ENCODE measurements around the gene TRAK1.

Gene TRAK1

DNA sequence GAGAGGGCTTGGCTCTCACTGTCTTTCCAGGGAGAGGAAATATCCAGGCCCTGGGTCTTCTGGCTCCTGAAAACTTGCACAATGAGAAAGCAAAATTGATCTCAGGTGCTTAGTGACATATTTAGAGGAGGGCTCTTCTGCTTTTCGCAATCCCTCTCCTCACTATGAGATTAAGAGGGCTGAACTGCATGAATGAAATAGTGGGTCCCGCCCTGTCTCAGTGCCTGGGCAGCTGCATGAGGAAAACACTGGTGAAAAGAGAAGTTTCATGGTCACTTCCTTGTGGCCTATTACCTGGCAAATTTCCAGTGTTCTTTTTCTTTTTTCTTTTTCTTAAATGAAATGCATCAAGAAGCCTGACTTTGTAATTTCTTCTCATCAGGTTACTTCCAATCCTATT is 73.5 kb downstream of the TRAK1 start:
- Histone ChIP-seq H3K4me2 (ENCODE audit: low read depth, low read length, poor library complexity, severe bottlenecking) (no peak overlapping the region), H3K27me3 (ENCODE audit: insufficient read depth, low read length, poor library complexity, severe bottlenecking) (no peaks in the 10 kb centered on the region), H4K20me1 (ENCODE audit: insufficient read depth, low read length, poor library complexity, severe bottlenecking) (peaks cover 10% of the 10 kb centered on the region), H3K9ac (ENCODE audit: low read depth, low read length, poor library complexity, severe bottlenecking) (no peak overlapping the region), H2AFZ (ENCODE audit: low read length) (no peak overlapping the region), H3K36me3 (ENCODE audit: insufficient read depth, low read length) (no peaks in the 10 kb centered on the region), H3K79me2 (ENCODE audit: insufficient read depth, low read length) (peaks cover 34% of the 10 kb centered on the region), H3K9me3 (ENCODE audit: insufficient read depth, low read depth, low read length) (no peaks in the 10 kb centered on the region), H3K9me2 (replicated peaks; ENCODE audit: low read depth, low read length) (no peaks in the 10 kb centered on the region), H3K4me3 (ENCODE audit: low read length, poor library complexity, severe bottlenecking) (no peak overlapping the region), H3F3A (ENCODE audit: low read depth) (no peaks in the 10 kb centered on the region), H3K4me1 (ENCODE audit: insufficient read depth, low read length, poor library complexity, severe bottlenecking) (peaks cover 13% of the 10 kb centered on the region)
- TF ChIP-seq, protein P1, sequence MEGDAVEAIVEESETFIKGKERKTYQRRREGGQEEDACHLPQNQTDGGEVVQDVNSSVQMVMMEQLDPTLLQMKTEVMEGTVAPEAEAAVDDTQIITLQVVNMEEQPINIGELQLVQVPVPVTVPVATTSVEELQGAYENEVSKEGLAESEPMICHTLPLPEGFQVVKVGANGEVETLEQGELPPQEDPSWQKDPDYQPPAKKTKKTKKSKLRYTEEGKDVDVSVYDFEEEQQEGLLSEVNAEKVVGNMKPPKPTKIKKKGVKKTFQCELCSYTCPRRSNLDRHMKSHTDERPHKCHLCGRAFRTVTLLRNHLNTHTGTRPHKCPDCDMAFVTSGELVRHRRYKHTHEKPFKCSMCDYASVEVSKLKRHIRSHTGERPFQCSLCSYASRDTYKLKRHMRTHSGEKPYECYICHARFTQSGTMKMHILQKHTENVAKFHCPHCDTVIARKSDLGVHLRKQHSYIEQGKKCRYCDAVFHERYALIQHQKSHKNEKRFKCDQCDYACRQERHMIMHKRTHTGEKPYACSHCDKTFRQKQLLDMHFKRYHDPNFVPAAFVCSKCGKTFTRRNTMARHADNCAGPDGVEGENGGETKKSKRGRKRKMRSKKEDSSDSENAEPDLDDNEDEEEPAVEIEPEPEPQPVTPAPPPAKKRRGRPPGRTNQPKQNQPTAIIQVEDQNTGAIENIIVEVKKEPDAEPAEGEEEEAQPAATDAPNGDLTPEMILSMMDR (conservative IDR thresholded peaks at IDR 0.05; ENCODE audit: low read length), result no peak
- no peak for TF ChIP-seq EZH2phosphoT487 (IDR thresholded peaks at IDR 0.05; ENCODE audit: borderline replicate concordance)

DNA sequence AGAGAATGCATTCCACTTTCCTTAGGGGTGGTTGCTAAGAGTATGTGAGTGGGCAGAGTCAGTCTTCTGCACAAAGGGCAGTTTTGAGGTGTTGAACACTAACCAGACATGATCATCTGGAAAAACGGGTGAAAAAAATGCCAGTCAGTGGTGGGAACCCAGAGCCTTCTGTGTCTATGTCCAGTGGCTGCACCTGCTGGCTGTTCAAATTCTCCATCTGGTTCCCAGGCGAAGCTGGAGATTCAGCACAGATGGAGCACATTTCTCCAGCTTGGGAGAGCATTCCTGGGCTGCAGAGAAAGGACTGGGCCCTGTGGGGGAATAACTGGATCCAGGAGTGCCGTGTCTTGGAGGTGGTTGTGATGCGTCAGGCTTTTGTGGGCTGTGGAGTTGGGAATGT is 74.1 kb downstream of the TRAK1 start:
- Histone ChIP-seq H3K4me1 (ENCODE audit: insufficient read depth, low read length, poor library complexity, severe bottlenecking) (peaks cover 12% of the 10 kb centered on the region), H3K9ac (ENCODE audit: low read depth, low read length, poor library complexity, severe bottlenecking) (no peak overlapping the region), H2AFZ (ENCODE audit: low read length) (no peak overlapping the region), H3K4me2 (ENCODE audit: low read depth, low read length, poor library complexity, severe bottlenecking) (no peak overlapping the region), H3F3A (ENCODE audit: low read depth) (no peaks in the 10 kb centered on the region), H4K20me1 (ENCODE audit: insufficient read depth, low read length, poor library complexity, severe bottlenecking) (peaks cover 6% of the 10 kb centered on the region), H3K9me2 (replicated peaks; ENCODE audit: low read depth, low read length) (no peaks in the 10 kb centered on the region), H3K9me3 (ENCODE audit: insufficient read depth, low read depth, low read length) (no peaks in the 10 kb centered on the region), H3K4me3 (ENCODE audit: low read length, poor library complexity, severe bottlenecking) (no peak overlapping the region), H3K79me2 (ENCODE audit: insufficient read depth, low read length) (peaks cover 31% of the 10 kb centered on the region), H3K36me3 (ENCODE audit: insufficient read depth, low read length) (no peaks in the 10 kb centered on the region), H3K27me3 (ENCODE audit: insufficient read depth, low read length, poor library complexity, severe bottlenecking) (no peaks in the 10 kb centered on the region)
- TF ChIP-seq EZH2phosphoT487 (IDR thresholded peaks at IDR 0.05; ENCODE audit: borderline replicate concordance), result no peak
- TF ChIP-seq, protein P1 (conservative IDR thresholded peaks at IDR 0.05; ENCODE audit: low read length), result no peak

DNA sequence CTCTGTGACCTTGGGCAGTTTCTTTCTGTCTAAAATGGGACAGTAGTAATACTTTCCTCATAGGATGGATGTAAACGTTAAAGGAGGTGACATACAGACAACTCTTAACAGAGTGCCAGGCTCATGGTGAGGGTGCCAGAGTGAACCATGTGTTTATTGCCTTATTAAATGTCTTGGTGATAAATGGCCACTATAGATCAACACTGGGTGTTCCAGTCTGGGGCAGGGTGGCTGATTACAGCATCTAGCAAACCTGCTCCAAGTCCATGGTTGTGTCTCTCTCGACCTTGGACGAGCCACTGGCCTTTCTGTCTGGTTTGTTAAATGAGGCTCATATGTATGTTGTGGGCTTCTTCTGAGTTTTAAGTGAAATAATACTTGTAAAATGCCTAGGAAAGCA is 75.1 kb downstream of the TRAK1 start:
- H3K4me3 ChIP-seq (ENCODE audit: low read length, poor library complexity, severe bottlenecking), result no peak overlapping the region
- no peaks in the 10 kb centered on the region for H3K27me3 ChIP-seq (ENCODE audit: insufficient read depth, low read length, poor library complexity, severe bottlenecking)
- no peak overlapping the region for H3K9ac ChIP-seq (ENCODE audit: low read depth, low read length, poor library complexity, severe bottlenecking)
- H3K4me2 ChIP-seq (ENCODE audit: low read depth, low read length, poor library complexity, severe bottlenecking), result no peak overlapping the region
- no peaks in the 10 kb centered on the region for H3K9me3 ChIP-seq (ENCODE audit: insufficient read depth, low read depth, low read length)
- no peak for TF ChIP-seq EZH2phosphoT487 (IDR thresholded peaks at IDR 0.05; ENCODE audit: borderline replicate concordance)
- TF ChIP-seq, protein P1 (conservative IDR thresholded peaks at IDR 0.05; ENCODE audit: low read length), result no peak
- peaks cover 6% of the 10 kb centered on the region for H4K20me1 ChIP-seq (ENCODE audit: insufficient read depth, low read length, poor library complexity, severe bottlenecking)
- H3K79me2 ChIP-seq (ENCODE audit: insufficient read depth, low read length), result peaks cover 29% of the 10 kb centered on the region
- no peak overlapping the region for H2AFZ ChIP-seq (ENCODE audit: low read length)
- H3K4me1 ChIP-seq (ENCODE audit: insufficient read depth, low read length, poor library complexity, severe bottlenecking), result peaks cover 8% of the 10 kb centered on the region
- no peaks in the 10 kb centered on the region for H3K9me2 ChIP-seq (replicated peaks; ENCODE audit: low read depth, low read length)
- H3F3A ChIP-seq (ENCODE audit: low read depth), result no peaks in the 10 kb centered on the region
- H3K36me3 ChIP-seq (ENCODE audit: insufficient read depth, low read length), result no peaks in the 10 kb centered on the region
